GM19035 (cell line): ENCODE measurements around the gene TNF.

Source experiments
- ATAC-seq: cut with Tn5 transposase; IDR thresholded peaks from one replicate; pipeline ENCODE4 v1.9.1; 2021; ENCODE audit not compliant: unreplicated experiment

TNF gene

DNA sequence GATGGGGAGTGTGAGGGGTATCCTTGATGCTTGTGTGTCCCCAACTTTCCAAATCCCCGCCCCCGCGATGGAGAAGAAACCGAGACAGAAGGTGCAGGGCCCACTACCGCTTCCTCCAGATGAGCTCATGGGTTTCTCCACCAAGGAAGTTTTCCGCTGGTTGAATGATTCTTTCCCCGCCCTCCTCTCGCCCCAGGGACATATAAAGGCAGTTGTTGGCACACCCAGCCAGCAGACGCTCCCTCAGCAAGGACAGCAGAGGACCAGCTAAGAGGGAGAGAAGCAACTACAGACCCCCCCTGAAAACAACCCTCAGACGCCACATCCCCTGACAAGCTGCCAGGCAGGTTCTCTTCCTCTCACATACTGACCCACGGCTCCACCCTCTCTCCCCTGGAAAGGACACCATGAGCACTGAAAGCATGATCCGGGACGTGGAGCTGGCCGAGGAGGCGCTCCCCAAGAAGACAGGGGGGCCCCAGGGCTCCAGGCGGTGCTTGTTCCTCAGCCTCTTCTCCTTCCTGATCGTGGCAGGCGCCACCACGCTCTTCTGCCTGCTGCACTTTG lies at the start of gene TNF:
Gene TNF, plus strand, starts transcription at position 231 of the 567 bp plus-strand sequence. Its CDS starts 177 bp downstream, at position 408.
- no peak for ATAC-seq

DNA sequence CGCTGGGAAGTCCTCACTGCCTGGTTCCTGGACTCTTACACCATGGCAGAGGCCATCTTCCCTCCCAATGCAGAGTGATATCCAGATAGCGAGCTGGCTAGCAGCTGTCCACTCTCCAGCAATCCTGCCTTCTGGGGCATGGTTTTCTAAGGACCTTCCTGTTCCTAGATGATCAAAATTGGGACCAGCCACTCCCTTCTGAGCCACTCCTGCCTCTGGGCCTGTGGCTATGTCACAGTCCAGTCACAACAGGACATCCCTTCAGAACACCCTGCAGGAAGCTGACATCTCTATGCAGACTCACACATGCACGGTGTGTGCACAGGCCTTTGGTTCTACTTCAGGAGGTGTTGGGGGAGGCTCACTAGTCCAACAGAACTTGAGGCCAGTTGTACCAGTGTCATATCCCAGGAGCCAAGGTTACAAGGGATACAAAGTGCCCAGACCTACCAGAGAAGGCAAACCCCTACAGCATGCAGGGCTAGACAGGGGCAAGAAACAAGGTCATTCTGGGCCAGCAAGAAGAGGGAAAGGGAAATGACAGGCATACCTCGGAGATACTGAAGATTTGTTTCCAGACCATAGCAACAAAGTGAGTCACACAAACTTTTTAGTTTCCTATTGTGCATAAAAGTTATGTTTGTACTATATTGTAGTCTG lies 49.3 kb upstream of the TNF start:
- no peak for ATAC-seq

DNA sequence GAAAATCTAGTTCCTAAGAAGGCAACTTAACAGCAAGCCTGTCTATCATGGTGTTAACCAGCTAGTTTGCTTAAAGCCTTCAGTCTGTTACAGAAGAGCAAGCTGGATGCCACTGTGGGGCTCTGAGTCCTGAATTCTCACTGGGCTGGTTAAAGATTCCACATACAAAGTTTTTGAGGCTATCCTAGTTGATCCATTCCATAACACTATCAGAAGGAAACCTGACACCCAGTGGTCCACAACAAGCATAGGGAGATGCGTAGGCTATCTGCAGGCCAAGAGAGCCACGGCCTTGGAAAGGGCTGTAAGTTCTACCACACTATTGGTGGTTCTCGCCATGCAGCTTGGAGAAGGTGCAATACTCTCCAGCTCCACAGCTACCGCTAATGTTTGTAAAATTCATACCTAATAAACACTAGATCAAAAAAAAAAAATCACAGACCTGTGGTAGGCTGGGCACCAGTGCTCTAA lies 47.0 kb upstream of the TNF start:
- ATAC-seq = no peak

DNA sequence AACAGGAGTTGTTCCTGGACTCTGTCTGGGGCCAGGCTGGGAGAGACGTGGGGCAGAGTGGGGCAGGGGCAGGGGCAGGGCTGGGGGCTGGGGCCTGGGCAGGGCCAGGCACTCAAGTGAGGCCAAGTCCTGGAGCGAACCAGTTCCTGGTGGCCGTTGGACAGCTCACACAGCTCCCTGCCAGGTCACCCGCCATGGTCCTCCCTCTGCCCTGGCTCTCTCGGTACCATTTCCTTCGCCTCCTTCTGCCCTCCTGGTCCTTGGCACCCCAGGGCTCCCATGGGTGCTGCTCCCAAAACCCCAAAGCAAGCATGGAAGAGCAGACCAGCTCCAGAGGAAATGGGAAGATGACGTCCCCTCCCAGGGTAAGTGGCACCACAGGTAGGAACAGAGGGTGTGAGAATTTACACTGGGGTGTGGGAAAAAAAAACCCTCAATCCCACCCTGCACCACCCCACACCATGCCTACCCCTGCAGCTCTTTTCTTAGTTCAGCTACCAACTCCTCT lies 46.5 kb upstream of the TNF start, which contains the start of gene MCCD1:
Gene MCCD1, plus strand, starts transcription at position 142 of the 508 bp plus-strand sequence. Its CDS starts 53 bp downstream, at position 195.
- no peak for ATAC-seq

DNA sequence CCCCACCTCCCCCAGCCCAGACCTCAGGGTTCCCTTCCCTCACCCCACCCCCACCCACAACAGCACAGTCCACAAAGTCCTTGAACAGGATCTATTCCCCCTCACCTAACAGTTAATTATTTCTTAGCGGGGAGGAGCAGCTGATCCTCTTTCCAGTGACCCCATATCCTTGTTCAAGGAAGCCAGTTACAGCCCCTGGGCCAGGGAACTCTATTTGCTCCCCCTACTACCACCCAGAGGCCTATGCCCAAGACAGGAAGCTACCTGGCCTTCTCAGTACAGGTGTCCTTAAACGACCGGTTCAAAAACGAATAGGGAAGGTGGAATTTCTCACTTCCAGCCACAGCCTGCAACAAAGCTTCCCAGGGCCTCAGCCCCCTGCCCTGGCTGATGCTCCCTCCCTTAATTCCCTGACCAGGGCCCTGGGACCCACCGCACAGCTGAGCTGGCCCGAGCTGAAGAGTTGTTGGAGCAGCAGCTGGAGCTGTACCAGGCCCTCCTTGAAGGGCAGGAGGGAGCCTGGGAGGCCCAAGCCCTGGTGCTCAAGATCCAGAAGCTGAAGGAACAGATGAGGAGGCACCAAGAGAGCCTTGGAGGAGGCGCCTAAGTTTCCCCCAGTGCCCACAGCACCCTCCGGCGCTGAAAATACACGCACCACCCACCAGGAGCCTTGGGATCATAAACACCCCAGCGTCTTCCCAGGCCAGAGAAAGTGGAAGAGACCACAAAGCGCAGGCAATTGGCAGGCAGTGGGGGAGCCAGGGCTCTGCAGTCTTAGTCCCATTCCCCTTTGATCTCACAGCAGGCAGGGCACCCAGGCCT lies 45.8 kb upstream of the TNF start:
- ATAC-seq = no peak

DNA sequence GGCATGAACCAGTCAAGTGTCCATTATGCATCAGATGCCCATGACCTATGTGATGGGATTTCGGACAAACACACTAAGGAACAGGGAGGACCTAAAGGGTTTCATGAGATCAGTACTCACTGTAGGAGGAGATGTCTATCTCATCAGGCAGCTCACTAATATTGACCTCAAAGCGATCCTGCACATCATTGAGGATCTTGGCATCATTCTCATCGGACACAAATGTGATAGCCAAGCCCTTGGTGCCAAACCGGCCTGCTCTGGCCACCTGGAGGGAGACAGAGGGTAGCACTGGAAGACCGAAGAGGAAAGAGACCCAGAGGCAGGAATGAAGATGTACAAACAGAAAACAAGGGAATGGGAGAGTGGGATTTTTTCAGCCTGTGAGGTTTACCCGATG lies 44.7 kb upstream of the TNF start:
- ATAC-seq = no peak

DNA sequence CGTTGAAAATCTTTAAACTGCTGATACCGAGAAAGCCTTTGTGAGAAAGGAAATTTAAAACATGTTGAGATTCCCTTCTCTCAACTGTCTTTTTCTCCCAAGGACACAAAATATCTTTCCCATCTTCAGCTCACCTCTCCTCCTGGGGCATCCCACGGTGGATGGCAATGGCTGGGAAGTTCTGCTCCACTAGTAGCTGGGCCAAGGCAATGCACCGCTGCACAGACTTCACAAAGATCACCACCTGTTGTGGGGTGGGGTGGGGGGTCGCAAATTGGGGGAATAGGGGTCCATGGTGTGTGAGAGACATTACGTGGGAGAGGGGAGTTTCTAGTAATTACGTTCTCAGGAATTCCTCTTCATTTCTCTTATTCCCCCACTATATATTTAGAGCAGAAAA lies 44.2 kb upstream of the TNF start:
- ATAC-seq = no peak

DNA sequence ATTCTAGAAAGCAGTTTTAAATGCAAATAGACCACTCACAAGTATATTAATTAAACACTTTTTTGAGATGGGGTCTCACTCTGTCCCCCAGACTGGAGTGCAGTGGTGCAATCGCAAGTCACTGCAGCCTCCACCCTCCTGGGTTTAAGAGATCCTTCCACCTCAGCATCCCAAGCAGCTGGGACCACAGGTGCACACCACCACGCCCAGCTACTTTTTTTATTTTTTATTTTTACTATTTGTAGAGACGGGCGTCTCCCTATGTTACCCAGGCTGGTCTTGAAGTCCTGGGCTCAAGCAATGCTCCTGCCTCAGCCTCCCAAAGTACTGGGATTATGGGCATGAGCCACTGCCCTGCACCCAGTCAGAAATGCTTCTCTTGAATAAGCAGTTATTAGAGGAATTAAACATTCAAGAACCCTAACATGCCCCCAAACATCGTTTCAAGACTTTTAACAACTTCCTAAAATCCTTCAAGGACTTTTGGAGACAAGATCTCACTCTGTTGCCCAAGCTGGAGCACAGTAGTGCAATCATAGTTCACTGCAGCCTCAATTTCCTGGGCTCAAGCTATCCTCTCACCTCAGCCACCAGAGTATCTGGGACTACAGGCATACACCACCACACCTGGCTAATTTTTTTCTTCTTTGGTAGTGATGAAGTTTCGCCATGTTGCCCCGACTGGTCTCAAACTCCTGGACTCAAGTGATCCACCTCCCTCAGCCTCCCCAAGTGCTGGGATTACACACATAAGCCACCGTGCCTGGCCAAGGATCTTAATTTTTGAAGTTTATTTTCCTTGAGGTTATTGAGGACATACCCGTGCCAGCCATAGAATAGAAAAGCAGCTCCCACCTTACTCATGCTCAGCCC lies 43.4 kb upstream of the TNF start:
- ATAC-seq = no peak

DNA sequence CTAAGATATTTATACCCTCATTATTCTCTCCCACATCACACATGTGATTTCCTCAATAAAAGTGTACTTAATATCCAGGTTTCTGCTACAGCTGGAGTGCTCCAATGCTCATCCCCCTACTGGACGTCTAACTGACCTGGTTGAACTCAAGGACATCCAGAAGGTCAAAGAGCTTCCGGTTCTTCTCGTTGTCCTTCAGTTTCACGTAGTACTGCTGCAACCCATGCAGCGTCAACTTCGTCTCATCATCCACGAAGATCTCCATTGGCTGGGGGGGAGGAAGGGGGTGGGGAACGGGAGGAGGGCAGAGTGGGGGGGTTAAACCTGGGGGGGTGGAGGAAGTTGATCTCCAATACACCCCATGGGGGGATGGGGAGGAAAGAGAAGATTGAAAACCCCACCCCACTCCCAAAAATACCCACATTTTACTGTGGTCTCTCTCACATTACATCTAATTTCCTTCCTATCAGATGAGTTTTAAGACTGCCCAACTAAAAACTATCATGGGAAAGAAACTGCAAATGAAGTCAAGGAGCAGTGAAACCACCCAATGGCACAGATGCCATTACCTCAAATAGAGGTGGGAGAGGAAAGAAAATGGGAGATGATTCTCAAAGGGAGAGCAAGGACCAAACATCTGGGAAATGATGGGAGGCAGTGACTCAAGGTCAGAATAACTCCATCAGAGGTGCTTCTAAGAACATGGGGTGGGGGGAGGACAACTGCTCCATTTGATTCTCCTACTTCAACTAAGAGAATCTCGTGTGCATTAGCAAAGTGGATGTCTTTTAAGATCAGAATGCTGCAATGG lies 42.5 kb upstream of the TNF start:
- no peak for ATAC-seq

DNA sequence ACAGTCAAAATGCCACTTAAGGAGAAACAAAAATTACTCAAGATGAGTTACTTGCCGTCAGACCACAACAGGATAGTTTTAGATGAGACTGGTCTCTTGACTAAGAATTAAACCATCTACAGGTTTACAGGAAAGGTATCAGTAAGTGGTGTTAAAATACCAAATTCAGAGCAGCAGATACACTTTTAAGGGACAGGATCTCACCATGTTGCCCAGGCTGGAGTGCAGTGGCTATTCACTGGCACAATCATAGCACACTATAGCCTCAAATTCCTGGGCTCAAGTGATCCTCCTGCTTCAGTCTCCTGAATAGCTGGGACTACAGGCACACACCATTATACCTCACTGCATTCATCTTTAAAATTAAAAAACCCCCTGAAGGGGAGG lies 41.9 kb upstream of the TNF start:
- ATAC-seq = no peak

DNA sequence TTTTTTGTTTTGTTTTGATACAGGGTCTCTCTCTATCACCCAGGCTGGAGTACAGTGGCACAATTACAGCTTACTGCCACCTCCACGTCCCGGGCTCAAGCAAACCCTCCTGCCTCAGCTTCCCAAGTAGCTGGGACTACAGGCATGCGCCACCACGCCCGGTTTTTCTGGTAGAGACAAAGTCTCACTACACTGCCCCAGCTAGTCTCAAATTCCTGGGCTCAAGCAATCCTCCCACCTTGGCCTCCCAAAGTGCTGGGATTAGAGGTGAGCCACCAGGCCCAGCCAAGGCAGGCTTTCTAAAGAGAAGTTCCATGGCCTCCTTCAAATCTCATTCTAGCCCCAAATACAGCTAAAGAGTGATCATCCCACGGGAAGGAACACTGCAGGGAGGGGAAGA lies 41.4 kb upstream of the TNF start:
- ATAC-seq = no peak

DNA sequence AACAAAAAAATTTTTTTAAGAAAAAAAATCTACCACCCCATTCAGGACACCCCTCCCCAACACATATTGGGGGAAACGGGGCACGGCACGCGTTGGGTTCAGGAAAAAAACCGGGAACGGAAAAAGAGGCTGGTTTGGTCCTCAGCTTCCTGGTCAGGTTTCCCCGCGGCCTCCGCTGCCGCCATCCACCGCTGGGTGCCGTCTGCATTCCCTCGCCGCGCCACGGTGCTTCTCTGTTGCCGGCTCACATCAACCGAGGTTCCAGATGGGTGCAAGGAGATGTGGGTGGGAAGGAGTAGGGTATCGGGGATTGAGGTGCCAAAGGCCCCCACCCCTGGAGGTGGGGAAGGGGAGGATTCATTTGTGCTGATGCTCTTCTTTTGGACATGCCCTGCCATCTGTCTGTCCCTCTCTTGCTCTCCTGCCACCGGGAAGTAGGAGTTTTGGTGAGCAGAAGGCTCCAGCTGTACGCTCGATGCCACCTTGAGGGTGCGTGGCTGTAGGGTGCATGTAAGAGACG lies 40.8 kb upstream of the TNF start:
- no peak for ATAC-seq

DNA sequence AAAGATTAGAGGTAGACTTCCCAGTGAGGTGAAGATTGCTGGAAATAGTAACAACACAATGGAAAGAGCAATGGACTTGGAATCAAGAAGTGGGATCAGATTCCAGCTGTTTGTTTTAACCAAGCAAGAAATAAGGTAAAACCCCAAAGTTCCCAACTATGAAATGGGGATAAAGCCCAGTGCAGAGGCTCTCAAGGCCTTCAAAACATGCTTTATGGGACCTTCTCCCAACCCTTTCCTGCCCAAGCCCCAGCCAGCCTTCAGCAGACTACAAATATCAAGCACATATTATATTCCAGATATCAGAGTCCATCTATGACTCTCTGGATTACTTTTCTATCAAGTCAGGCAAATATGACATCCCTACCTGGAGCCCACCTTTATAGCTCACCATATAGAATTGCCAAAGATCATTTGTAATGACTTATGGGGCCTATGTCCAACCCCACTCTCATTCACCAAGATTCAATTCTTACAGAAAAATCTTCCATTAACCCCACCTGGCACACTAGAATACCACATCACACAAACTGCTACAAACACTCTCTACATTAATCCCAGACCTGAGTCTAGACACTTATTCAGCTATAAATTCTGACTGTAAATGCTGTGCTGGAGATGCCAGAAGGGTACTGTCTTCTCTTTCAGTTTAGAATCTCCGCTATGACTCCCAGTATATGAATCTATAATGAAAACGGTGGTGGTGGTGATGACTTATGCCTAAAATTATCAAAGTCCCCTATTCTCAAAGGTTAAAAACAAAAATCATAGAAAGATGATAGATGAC lies 39.6 kb upstream of the TNF start:
- ATAC-seq = no peak

DNA sequence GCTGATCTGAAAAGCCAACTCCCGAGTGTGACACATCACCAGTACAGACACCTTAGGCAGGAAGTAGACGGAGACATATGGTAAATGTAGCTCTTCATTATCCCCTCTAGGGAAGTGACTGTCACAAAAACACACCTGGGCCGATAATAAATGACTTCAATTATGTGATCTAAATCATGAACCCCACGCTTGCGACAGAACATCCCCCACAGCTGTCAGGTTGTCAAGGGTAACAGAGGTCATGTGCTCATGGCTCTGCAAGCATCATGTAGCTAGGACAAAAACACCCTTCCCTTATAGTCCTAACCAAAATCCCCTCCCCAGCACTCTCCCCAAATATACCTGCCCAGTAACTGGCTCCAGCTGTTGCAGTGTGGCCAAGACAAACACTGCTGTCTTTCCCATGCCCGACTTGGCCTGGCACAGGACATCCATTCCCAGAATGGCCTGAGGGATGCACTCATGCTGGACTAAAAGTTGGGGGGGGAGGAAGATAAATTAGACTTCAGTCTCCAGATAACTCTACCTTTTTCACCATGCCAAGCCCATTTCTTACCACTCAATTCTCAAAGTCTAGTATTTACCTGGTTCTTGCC lies 36.5 kb upstream of the TNF start:
- ATAC-seq = no peak

DNA sequence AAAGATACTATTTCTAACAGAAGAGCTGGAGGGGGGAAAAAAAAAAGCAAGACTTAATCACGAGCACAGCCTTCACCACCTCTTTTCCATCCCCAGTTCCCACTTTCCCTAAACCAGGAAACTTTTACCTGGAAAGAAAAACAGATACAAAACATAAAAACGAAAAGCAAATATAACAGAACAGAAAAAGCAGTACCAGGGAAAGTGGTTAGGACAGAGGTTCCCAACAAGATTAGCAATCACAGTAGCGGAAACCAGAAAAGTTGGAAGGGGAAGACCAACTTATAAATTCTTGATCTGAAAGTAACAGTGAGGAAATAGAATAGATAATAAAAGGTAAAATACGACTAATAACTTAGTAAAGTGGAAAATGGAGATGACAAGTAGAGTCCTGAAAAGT lies 34.7 kb upstream of the TNF start:
- ATAC-seq = no peak

DNA sequence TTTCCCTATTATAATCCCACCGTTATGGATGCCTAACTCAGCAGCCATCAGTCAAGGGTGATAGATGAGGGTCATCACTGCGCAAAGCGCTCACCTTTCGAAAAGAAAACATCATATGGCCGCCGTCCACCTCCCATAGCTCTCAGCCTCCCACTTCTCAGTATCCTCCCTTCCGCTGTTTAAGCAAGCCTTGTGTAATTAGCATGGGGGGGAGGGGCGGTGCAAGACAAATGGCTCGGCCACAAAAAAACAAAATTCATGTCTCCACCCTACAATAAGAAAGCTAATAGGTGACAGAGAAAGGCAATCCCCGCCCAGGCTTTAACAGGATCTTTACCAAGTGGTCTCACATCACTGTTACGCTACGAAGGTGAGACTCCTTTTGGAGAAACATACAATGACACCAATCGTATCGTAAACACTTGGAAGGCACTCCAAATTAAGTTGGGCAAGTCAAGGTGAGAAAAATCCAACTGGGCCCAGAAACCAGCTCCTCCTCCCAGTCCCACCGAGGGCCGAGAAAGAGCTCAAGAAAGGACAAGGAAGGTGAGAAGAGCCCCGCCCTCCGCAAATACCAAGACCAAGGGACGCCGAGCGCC lies 34.2 kb upstream of the TNF start:
- no peak for ATAC-seq

DNA sequence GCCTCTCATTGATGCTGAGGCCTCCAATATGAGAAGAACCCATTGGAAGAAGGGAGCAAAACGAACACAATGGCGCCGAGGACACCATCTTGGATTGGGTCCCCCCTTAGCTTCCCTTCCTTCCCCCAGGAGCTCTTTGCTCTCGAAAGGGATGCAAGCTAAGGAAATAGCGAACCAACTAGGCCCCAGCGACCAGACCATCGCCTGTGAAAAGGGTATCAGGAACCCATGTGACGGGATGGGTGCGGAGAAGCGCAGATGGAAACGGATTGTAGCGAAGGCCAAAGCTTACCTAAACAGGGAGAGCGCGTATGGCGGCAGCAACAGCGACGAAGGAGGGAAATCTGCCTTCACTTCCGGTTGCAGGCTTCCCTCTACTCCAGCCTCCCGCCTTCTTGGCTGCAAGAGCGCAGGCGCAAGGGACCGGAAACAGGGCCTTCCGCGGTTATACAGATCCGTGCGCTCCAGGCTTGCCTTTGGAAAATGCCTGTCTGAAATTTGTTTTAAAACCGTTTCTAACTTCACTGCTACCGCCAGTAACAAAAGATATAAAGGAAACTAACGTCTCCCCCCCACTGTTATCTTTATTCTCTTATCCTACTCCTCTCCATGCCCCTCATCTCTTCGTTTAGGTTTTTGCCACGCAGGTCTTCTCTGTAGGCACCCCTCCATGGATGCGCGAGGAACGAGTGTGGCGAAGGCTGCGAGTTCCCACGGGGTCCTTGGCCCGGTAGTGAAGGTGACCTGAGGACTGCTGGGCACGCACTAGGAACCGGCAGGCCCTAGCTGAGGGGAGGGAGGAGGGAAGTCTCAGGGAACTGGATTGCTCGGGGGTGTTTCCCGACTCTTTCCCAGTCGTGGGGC lies 33.5 kb upstream of the TNF start, which contains the start of gene DDX39B:
Gene DDX39B, minus strand, starts transcription at position 346 of the 864 bp plus-strand sequence. CDS start 1,471 bp downstream, outside the sequence.
- peak; percentile 78 for ATAC-seq
